Activated T-helper 9 cell treated with anti-CD3 and anti-CD28 coated beads, Interleukin-2, amount 50 U/mL, for 16 hours (primary cell): ENCODE data around the gene ANXA8L1.
"Not testable (repeated sequence)": the region's sequence is repeated elsewhere in the genome, so short reads cannot be mapped to it uniquely, and the experiment has no call there.

Experiments used
- DNase-seq: peaks from one replicate; pipeline ENCODE4 v3.0.0-alpha.2; 2020; ENCODE audit warnings: low read depth

ANXA8L1 gene, protein sequence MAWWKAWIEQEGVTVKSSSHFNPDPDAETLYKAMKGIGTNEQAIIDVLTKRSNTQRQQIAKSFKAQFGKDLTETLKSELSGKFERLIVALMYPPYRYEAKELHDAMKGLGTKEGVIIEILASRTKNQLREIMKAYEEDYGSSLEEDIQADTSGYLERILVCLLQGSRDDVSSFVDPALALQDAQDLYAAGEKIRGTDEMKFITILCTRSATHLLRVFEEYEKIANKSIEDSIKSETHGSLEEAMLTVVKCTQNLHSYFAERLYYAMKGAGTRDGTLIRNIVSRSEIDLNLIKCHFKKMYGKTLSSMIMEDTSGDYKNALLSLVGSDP

DNA sequence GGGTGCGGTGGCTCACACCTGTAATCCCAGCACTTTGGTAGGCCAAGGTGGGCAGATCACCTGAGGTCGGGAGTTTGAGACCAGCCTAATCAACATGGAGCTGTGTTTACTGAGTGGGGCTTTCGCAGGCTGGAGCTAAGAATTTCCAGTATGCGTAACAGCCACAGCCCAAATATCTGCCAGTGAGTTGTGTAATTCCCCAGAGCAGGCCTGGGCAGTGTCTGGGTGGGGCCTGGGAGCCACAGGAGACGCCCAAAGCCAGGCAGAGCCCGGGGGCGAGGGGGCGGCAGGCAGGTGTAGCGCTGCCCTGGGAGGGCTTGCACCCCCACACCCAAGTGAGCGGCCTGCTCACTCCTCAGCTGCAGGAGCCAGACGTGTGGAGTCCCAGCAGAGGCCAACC is at the start of gene ANXA8L1:
Gene ANXA8L1, plus strand, starts transcription at position 371 of the 400 bp plus-strand sequence. CDS start 76 bp downstream, outside the sequence.
- not testable (repeated sequence) for DNase-seq

DNA sequence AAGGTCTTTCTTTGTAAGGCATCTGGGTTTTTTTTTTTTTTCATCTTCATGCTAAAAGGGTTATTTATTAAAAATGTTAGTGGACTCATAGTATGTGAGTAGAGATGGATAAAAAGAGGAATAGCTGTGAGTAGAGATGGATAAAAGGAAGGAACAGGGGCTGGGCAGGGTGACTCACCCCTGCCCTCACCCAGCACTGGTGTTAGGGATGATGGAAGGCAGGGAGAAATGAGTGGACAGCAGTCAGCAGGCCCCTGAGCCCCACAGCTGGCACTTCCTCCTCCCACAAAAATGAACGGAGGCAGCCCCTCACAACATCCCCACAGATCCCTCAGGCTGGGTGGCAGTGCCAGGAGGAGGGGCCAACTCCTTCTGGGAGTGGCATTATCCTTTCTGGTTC is 49.5 kb upstream of the ANXA8L1 start:
- no peak for DNase-seq

GRCh38 chr10:46326971-46327370 is 48.6 kb upstream of the ANXA8L1 start:
- no peak for DNase-seq

DNA sequence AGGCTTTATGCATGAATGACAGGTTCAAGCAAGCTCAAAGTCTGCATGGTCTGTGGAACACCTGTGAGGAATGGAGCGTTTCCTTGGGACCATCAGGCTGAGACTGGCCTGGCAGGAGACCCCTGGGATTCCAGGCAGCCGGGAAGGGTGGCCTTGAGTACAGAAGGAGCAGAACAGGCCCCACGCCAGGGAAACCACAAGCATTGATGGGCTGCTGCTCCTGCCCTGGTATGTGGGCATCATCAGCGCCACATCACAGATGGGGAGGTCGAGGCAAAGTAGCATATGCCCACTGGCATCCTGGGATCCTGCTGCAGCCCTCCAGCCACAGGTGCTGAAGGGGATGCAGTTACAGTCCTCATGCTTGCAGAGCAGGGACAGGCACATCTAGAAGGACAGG is 47.9 kb upstream of the ANXA8L1 start:
- DNase-seq = no peak

- DNase-seq = no peak
These were observed 46.5 kb upstream of the ANXA8L1 start for GRCh38 chr10:46328853-46329689.

- no peak for DNase-seq
These were observed 45.9 kb upstream of the ANXA8L1 start for GRCh38 chr10:46329690-46330016.

DNA sequence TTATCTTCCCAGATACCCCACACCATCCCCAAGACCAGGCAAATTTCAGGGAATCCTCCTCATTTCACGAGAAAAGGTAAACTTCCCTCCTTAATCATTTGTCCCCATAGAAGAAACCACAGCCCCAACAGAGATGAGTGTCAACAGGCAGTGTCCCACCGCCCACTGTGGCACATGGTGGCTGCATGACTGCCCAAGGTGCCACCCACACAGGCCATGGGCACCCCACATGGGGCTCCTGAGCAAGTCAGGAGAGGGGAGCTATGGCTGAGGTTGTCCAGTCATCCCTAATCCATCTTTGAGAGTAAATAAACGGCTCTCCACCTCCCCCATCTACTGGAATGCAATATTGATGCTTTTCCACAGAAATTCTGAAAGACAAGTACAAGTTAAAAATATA is 44.7 kb upstream of the ANXA8L1 start:
- no peak for DNase-seq

- DNase-seq = not testable (repeated sequence)
These were observed 10.1 kb upstream of the ANXA8L1 start for GRCh38 chr10:46365484-46365883.

- DNase-seq = not testable (repeated sequence)
These were observed 8.4 kb upstream of the ANXA8L1 start for GRCh38 chr10:46367209-46367608.

GRCh38 chr10:46367666-46368240 is 7.8 kb upstream of the ANXA8L1 start:
- DNase-seq = not testable (repeated sequence)

GRCh38 chr10:46368956-46369355 is 6.6 kb upstream of the ANXA8L1 start:
- not testable (repeated sequence) for DNase-seq

DNA sequence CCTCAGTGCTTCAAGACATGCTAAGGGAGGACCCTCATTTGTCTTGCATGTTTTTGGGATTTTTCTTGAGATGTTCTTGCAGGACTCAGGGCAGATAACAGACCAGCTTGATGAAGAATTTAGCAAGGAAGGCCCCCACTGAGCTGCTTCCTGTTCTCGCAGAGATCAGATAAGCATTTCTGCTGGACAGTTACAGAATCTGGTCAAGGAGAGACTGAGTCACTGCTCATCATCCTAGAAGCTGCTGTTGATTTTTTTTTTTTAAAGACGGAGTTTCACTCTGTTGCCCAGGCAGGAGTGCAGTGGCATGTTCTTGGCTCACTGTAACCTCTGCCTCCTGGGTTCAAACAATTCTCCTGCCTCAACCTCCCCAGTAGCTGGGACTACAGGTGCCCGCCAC is 1.2 kb upstream of the ANXA8L1 start:
- DNase-seq = not testable (repeated sequence)

DNA sequence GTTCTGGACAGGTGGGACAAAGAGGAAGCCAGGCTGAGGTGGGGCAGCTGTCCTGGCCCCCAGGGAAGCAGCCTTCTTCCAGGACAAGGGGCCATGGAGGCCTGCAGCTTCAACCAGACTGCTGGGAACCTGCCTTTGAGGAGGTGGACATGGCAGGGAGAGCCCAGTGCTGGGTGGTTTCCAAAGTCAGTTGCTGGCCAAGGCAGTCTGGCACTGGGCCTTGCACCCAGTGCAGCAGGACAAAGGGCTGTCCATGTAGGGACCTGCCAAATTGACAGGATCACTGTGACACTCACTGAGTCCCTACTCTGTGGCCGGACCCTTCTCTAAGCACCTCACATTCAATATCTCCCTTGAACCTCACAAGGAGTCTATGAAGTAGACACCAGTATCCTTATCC is 1.4 kb downstream of the ANXA8L1 start:
- not testable (repeated sequence) for DNase-seq

GRCh38 chr10:46377651-46378050 is 2.1 kb downstream of the ANXA8L1 start:
- DNase-seq = not testable (repeated sequence)

DNA sequence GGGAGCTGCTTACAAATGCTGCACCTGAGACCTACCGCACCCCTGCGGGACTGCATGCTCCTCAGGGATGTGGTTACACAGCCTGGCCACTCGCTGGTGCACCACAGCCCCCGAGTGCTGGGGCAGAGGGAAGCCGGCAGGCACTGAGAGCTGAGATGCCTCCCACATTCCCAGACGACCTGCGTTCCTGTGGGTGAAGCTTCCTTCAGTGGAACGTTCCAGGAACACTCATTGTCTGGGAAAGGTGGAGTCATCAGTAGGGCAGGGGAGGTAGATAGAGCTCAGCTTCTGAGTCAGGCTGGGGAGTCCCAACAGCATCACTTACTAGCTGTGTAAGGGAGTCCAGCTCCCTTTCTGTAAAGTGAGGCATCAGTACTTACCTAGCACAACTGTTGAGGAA is 2.5 kb downstream of the ANXA8L1 start:
- not testable (repeated sequence) for DNase-seq

- not testable (repeated sequence) for DNase-seq
These were observed 3.8 kb downstream of the ANXA8L1 start for GRCh38 chr10:46379233-46379848.

GRCh38 chr10:46385858-46386257 is 10.3 kb downstream of the ANXA8L1 start:
- not testable (repeated sequence) for DNase-seq

DNA sequence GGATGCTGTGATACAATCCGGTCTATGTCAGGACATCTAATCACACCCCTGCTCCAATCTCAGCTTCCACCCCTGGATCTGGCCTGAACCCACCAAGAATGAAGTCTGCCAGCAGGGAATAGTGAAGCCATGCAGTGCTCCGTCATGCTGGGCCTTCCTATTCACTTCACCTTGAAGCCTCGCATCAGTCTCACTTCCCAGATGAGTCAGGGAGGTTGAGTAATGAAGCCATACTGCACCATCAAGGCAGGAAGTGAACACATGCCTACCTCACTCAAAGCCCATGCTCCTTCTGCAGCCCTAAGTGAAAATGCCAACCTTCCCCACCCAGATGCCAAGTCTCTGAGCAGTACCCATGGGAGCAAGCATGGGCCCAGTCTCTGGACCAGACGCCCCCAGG is 11.1 kb downstream of the ANXA8L1 start:
- DNase-seq = not testable (repeated sequence)

DNA sequence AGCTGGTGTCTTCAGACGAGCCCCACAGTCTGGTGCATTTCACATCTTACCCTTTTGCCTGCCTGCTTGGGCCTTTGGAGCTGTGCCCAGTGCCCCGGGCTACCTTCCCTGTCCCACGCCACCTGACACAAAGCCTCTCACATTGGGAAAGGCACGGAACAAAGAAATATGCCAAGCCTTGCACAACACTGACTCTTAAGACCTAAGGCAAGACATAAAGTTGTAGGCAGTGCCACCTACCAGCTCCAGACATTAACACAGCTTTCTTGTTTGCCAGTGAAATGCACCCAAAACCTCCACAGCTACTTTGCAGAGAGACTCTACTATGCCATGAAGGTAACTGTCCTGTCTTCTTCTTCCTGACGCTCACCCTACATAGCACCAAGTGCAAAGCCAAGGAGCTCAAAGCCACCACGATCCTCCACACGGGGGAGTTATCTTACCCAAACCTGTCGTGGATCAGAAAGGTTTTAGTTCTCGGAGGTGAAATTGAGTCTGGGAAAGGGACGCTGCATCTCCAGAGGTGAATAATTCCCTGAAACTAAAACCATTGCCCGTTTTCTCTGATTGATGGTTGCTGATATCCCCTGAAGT is 11.8 kb downstream of the ANXA8L1 start:
- not testable (repeated sequence) for DNase-seq

GRCh38 chr10:46391422-46391821 is 15.8 kb downstream of the ANXA8L1 start:
- DNase-seq = not testable (repeated sequence)

DNA sequence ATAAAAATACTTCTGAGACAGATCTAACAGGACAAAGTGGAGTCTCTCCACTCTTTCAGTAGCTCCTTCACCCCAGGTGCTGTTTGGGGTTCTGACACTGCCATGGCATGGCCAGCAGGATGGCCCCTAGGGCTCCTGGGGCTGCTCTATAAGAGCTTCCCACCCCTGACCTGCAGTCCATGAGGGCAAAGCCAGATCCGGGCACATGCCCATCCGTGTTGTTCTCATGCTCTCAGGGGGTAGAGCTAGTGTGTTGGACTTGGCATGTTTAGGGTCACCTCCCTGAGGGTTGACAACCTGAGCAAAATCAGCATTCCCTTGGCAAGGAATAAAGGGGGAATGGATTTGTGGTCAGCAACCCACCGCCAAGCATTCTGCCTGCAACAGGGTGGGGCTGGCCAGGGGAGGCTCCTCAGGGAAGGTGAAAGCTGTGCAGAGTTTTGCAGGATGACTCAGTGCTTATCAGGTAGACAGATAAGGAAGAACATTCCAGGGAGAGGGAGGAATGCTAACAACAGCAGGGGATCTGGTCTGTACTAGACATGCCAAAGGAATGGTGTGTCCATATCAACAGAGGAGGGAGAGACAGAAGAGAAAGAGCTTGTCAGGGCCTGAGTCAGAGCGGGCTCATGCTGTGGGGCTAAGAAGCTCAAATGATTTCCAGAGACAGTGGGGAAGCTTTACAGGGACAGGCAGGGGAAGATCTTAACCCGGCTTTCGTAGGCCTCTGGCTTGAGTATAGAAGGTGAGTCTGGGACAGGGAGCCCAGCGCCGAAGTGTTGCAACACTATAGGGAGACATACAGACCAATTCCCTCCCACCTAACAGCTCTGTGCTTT is 21.1 kb downstream of the ANXA8L1 start:
- DNase-seq = not testable (repeated sequence)
